KMS-11 (cell line): Measurements from ENCODE around the gene SGCG.
"Not testable (repeated sequence)": the region's sequence is repeated elsewhere in the genome, so short reads cannot be mapped to it uniquely, and the experiment has no call there.

ENCODE experiments used
- H2AFZ ChIP-seq: fragments of 200-600 bp; sonication (generic); 2 replicates; pipeline ENCODE4 v1.6.1; 2016; ENCODE audit warnings: antibody characterized with exemption, mixed run types, low read depth
- H3K27ac ChIP-seq: fragments of 200-600 bp; sonication (generic); 2 replicates; pipeline ENCODE4 v1.6.1; 2016; ENCODE audit warnings: mild to moderate bottlenecking, mixed run types
- H3K27me3 ChIP-seq: fragments of 200-600 bp; sonication (generic); 2 replicates; pipeline ENCODE4 v1.6.1; 2017; ENCODE audit warnings: mild to moderate bottlenecking, low read depth, mixed run types, moderate library complexity; ENCODE audit not compliant: insufficient read depth
- H3K36me3 ChIP-seq: fragments of 200-600 bp; sonication (generic); 2 replicates; pipeline ENCODE4 v1.6.1; 2017; ENCODE audit warnings: mild to moderate bottlenecking, mixed run types; ENCODE audit not compliant: insufficient read depth
- H3K4me1 ChIP-seq: fragments of 200-600 bp; sonication (generic); 2 replicates; pipeline ENCODE4 v1.6.1; 2016; ENCODE audit warnings: mild to moderate bottlenecking, low read depth, mixed run types; ENCODE audit not compliant: poor library complexity, severe bottlenecking
- H3K4me2 ChIP-seq: fragments of 200-600 bp; sonication (generic); 2 replicates; pipeline ENCODE4 v1.7.0; 2016; ENCODE audit warnings: mild to moderate bottlenecking, mixed run types
- H3K4me3 ChIP-seq: fragments of 200-600 bp; sonication (generic); IDR thresholded peaks from 2 replicates; pipeline ENCODE4 v1.6.1; 2017; ENCODE audit warnings: low read depth, low read length, mixed read lengths; ENCODE audit not compliant: insufficient read depth
- H3K79me2 ChIP-seq: fragments of 200-600 bp; sonication (generic); 2 replicates; pipeline ENCODE4 v1.6.1; 2016; ENCODE audit warnings: low read depth, mixed run types; ENCODE audit not compliant: insufficient read depth
- H3K9ac ChIP-seq: fragments of 200-600 bp; sonication (generic); 2 replicates; pipeline ENCODE4 v1.6.1; 2016; ENCODE audit warnings: mild to moderate bottlenecking, mixed run types
- H4K20me1 ChIP-seq: fragments of 200-600 bp; sonication (generic); 2 replicates; pipeline ENCODE4 v1.6.1; 2016; ENCODE audit warnings: mild to moderate bottlenecking, mixed run types; ENCODE audit not compliant: insufficient read depth
- CTCF ChIP-seq: fragments of 200-600 bp; sonication (generic); conservative IDR thresholded peaks from 2 replicates; pipeline ENCODE4 v1.6.1; 2017; ENCODE audit warnings: low read depth, mild to moderate bottlenecking, antibody characterized with exemption, low read length, moderate library complexity, mixed read lengths

Gene SGCG

GRCh38 chr13:23231241-23231640 is 50.5 kb downstream of the SGCG start:
- Histone ChIP-seq H3K27me3 (no peaks in the 10 kb centered on the region), H3K79me2 (no peaks in the 10 kb centered on the region), H3K4me3 (no peak overlapping the region), H3K4me2 (no peak overlapping the region), H4K20me1 (no peaks in the 10 kb centered on the region), H3K4me1 (no peaks in the 10 kb centered on the region), H3K27ac (no peak overlapping the region), H3K9ac (no peak overlapping the region), H2AFZ (no peak overlapping the region), H3K36me3 (no peaks in the 10 kb centered on the region)
- no peak for TF ChIP-seq CTCF

- Histone ChIP-seq H3K4me3 (no peak overlapping the region), H3K27ac (no peak overlapping the region), H2AFZ (no peak overlapping the region), H3K36me3 (no peaks in the 10 kb centered on the region), H3K4me2 (no peak overlapping the region), H3K79me2 (no peaks in the 10 kb centered on the region), H3K9ac (no peak overlapping the region), H3K27me3 (no peaks in the 10 kb centered on the region), H3K4me1 (no peaks in the 10 kb centered on the region), H4K20me1 (no peaks in the 10 kb centered on the region)
- TF ChIP-seq CTCF, result no peak
Observed at GRCh38 chr13:23235994-23236393, 55.2 kb downstream of the SGCG start.

GRCh38 chr13:23243066-23243465 is 62.3 kb downstream of the SGCG start:
- Histone ChIP-seq H3K4me1 (no peaks in the 10 kb centered on the region), H2AFZ (no peak overlapping the region), H4K20me1 (no peaks in the 10 kb centered on the region), H3K4me3 (no peak overlapping the region), H3K4me2 (no peak overlapping the region), H3K79me2 (no peaks in the 10 kb centered on the region), H3K36me3 (no peaks in the 10 kb centered on the region), H3K9ac (no peak overlapping the region), H3K27me3 (no peaks in the 10 kb centered on the region), H3K27ac (no peak overlapping the region)
- no peak for TF ChIP-seq CTCF

- not testable (repeated sequence) for H3K36me3 ChIP-seq, H3K27ac ChIP-seq, H3K4me2 ChIP-seq, H3K9ac ChIP-seq, H3K79me2 ChIP-seq, H4K20me1 ChIP-seq, H3K27me3 ChIP-seq, H2AFZ ChIP-seq, H3K4me1 ChIP-seq, H3K4me3 ChIP-seq
Observed at GRCh38 chr13:23248410-23248809, 67.6 kb downstream of the SGCG start.

GRCh38 chr13:23254506-23254905 is 73.7 kb downstream of the SGCG start:
- Histone ChIP-seq H3K4me1 (no peaks in the 10 kb centered on the region), H3K36me3 (no peaks in the 10 kb centered on the region), H2AFZ (no peak overlapping the region), H3K79me2 (no peaks in the 10 kb centered on the region), H4K20me1 (no peaks in the 10 kb centered on the region), H3K4me2 (no peak overlapping the region), H3K27ac (no peak overlapping the region), H3K9ac (no peak overlapping the region), H3K4me3 (no peak overlapping the region), H3K27me3 (no peaks in the 10 kb centered on the region)
- no peak for TF ChIP-seq CTCF
